SK-N-MC (cell line): Measurements from ENCODE around the gene STKLD1.

Experiments used
- EZH2 ChIP-seq: fragments of 200-600 bp; sonication (generic); IDR thresholded peaks from one replicate; pipeline ENCODE4 v1.6.1; 2017; ENCODE audit warnings: antibody characterized with exemption
- FOXP2 ChIP-seq: optimal IDR thresholded peaks from 2 replicates; pipeline ENCODE3; 2011; ENCODE audit warnings: mild to moderate bottlenecking, moderate library complexity; ENCODE audit not compliant: insufficient read depth; ENCODE audit errors: extremely low read length, control extremely low read depth
- POLR2AphosphoS5 ChIP-seq: IDR thresholded peaks from 2 replicates; pipeline ENCODE4 v1.6.1; 2012; ENCODE audit warnings: mild to moderate bottlenecking, low read depth, low read length, borderline replicate concordance

GRCh38 chr9:133445293-133445969 lies 69.3 kb downstream of the STKLD1 start:
- TF ChIP-seq EZH2 (no peak), POLR2AphosphoS5 (no peak), FOXP2 (no peak)
